Naive B cell (primary cell): Measurements from ENCODE around the gene TTLL8. TPM values are rescaled to one million over a fixed set of nuclear protein-coding genes. Genes with fewer than 3 reads are reported as not detected.
A peak's percentile ranks its signal among the peaks of the same experiment; 100 is the strongest.

ENCODE experiments used
- ATAC-seq, 2 donors: fragments of 150-1000 bp; cut with Tn5 transposase; 2 replicates each; pipeline ENCODE4 v1.10.0; 2021; ENCODE audit warnings: low read depth in 2 of 2, mild to moderate bottlenecking in 2 of 2, moderate library complexity in 2 of 2
- DNase-seq: peaks from one replicate; pipeline ENCODE4 v3.0.0; 2022
- H3K27ac Mint-ChIP-seq, 6 donors: one replicate each; pipeline ENCODE4 v1.8.0; 2020 to 2022; ENCODE audit warnings: mild to moderate bottlenecking in 6 of 6, mixed read lengths in 6 of 6, moderate library complexity in 5 of 6, inconsistent platforms in 2 of 6
- H3K27me3 Mint-ChIP-seq, 3 donors: one replicate each; pipeline ENCODE4 v1.8.0; 2021 to 2022; ENCODE audit warnings: mixed read lengths in 3 of 3, mild to moderate bottlenecking in 1 of 3
- H3K36me3 Mint-ChIP-seq, 2 donors: one replicate each; pipeline ENCODE4 v1.8.0; 2020 to 2022; ENCODE audit warnings: mixed read lengths in 2 of 2, inconsistent platforms in 1 of 2, mild to moderate bottlenecking in 1 of 2
- H3K4me1 Mint-ChIP-seq, 3 donors: one replicate each; pipeline ENCODE4 v1.8.0; 2020 to 2022; ENCODE audit warnings: mixed read lengths in 3 of 3, inconsistent platforms in 1 of 3, mild to moderate bottlenecking in 1 of 3, moderate library complexity in 1 of 3
- H3K4me3 Mint-ChIP-seq, 8 donors: one replicate each; pipeline ENCODE4 v1.8.0; 2020 to 2022; ENCODE audit warnings: mild to moderate bottlenecking in 8 of 8, mixed read lengths in 8 of 8, moderate library complexity in 8 of 8, inconsistent platforms in 2 of 8
- H3K9me3 Mint-ChIP-seq, 7 donors: one replicate each; pipeline ENCODE4 v1.8.0; 2020 to 2022; ENCODE audit warnings: mixed read lengths in 7 of 7, mild to moderate bottlenecking in 5 of 7, inconsistent platforms in 2 of 7, moderate library complexity in 1 of 7
- polyA plus RNA-seq, 6 donors: library from polyadenylated mRNA; unstranded; fragments of 300-500 nt; fragmentation: Illumina TruSeq; gene quantifications; one replicate each; pipeline ENCODE4 v1.2.3, GENCODE V29; 2021; ENCODE audit warnings: low read depth in 6 of 6

TTLL8 gene
- polyA plus RNA-seq, 6 donors from 2014 or later: not detected

GRCh38 chr22:50039669-50040443, 18.2 kb downstream of the TTLL8 start:
- H3K27me3 Mint-ChIP-seq: peaks cover 15 to 42% (median 23%) of the 10 kb centered on the region in 3 donors
- H3K4me3 Mint-ChIP-seq: no peak overlapping the region
- peaks cover 0 to 4% of the 10 kb centered on the region in 2 donors for H3K36me3 Mint-ChIP-seq
- H3K4me1 Mint-ChIP-seq: peaks cover 2 to 9% (median 2%) of the 10 kb centered on the region in 3 donors
- DNase-seq (no peak), ATAC-seq (no peak)
- peaks cover 0 to 18% (median 13%) of the 10 kb centered on the region in 7 donors for H3K9me3 Mint-ChIP-seq
- H3K27ac Mint-ChIP-seq: no peak overlapping the region

- Mint-ChIP-seq H3K36me3 (peaks cover 0 to 4% of the 10 kb centered on the region in 2 donors), H3K27me3 (peaks cover 0 to 43% (median 12%) of the 10 kb centered on the region in 3 donors), H3K27ac (no peak overlapping the region), H3K4me3 (no peak overlapping the region), H3K4me1 (peaks cover 0 to 14% (median 5%) of the 10 kb centered on the region in 3 donors), H3K9me3 (peaks cover 0 to 18% (median 13%) of the 10 kb centered on the region in 7 donors)
- ATAC-seq (peak in 1 of 2 donors; percentile 26), DNase-seq (no peak)
Measured at GRCh38 chr22:50035976-50036724, 21.9 kb downstream of the TTLL8 start.

DNA sequence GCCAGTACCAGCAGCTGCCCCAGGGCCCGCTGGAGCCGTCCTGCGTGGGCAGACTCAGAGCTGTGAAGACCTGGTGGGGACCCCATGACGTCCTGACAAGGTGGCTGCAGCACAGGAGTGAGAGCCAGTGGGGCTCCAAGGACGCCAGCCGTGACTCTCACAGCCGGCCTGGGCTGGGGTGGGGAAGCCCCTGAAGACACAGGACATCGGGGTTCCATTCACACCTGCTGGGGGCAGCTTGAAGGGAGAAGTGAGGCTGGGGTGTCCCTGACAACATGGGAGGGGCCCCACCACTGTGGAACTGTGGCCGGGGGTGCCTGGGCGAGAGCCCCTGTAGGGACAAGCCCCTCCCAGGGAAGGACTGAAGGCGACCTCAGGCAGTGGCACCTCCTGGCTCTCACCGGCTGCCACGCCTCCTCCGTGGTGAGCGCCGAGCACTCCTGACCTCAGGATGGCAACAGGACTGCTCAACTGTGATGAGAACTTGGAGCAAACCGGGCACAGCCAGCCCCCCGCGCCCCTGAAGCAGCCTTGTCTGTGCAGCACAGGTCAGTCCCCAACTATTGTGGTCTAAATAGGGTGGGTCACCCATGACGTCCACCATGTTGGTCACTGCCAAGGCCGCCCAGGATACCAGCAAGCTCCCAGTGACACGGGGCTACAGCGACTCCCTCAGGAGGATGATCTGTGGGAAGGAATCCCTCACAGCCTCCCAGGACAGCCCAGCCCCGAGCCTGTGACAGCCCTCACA, 22.8 kb downstream of the TTLL8 start:
- Mint-ChIP-seq H3K36me3 (peaks cover 0 to 4% of the 10 kb centered on the region in 2 donors), H3K4me3 (no peak overlapping the region), H3K9me3 (peaks cover 0 to 18% (median 13%) of the 10 kb centered on the region in 7 donors), H3K27me3 (peaks cover 0 to 40% (median 12%) of the 10 kb centered on the region in 3 donors), H3K4me1 (peaks cover 0 to 14% (median 5%) of the 10 kb centered on the region in 3 donors), H3K27ac (peak overlapping the region in 3 of 6 donors; percentile 68 to 94 (median 78))
- DNase-seq (no peak), ATAC-seq (peak; percentile 7 to 13)

- Mint-ChIP-seq H3K36me3 (peaks cover 0 to 4% of the 10 kb centered on the region in 2 donors), H3K27ac (peak overlapping the region in 3 of 6 donors; percentile 68 to 94 (median 78)), H3K9me3 (peaks cover 0 to 15% (median 11%) of the 10 kb centered on the region in 7 donors), H3K27me3 (peaks cover 0 to 40% (median 12%) of the 10 kb centered on the region in 3 donors), H3K4me3 (no peak overlapping the region), H3K4me1 (peaks cover 1 to 14% (median 5%) of the 10 kb centered on the region in 3 donors)
- no peak for DNase-seq
- peak in 1 of 2 donors; percentile 10 for ATAC-seq
Measured at GRCh38 chr22:50034126-50035081, 23.7 kb downstream of the TTLL8 start.

DNA sequence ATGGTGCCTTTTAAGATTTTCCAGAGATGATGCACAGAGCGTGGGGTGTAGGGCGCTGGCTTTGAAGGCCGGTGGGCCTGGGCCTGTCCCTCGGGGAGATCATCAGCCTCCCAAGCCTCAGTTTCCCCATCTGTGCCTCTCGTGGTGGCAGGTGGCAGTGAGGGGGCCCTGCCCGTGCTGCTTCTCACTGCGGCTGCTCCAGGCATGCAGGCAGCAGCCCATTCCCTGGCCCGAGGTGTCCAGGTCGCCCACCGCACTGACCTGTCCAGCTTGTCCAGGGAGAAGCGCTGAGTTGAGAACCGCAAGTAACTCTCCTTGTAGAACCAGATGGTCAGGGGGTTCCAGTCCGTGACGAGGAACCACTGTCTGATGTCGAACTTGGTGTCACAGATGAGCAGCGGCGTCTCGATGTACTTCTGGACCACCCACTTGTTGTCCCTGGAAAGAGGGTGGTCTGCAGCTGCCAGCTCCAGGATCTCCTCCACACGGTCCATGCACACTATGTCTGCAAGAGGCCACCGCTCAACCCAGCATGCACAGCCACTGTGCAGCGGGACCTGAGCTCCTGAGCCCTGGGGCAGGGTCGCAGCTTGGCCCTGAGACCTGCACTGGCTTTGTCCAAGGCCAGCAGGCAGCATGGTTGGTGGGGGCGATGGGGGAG, 25.0 kb downstream of the TTLL8 start:
- peaks cover 0 to 40% (median 12%) of the 10 kb centered on the region in 3 donors for H3K27me3 Mint-ChIP-seq
- no peak overlapping the region for H3K4me3 Mint-ChIP-seq
- no peak for ATAC-seq

GRCh38 chr22:50032109-50032871, 25.8 kb downstream of the TTLL8 start:
- peaks cover 3 to 14% (median 5%) of the 10 kb centered on the region in 3 donors for H3K4me1 Mint-ChIP-seq
- ATAC-seq (no peak), DNase-seq (no peak)
- H3K4me3 Mint-ChIP-seq: no peak overlapping the region
- H3K27me3 Mint-ChIP-seq: peaks cover 0 to 38% (median 12%) of the 10 kb centered on the region in 3 donors
- peak overlapping the region in 1 of 6 donors; percentile 67 for H3K27ac Mint-ChIP-seq
- H3K9me3 Mint-ChIP-seq: no peaks in the 10 kb centered on the region
- no peaks in the 10 kb centered on the region for H3K36me3 Mint-ChIP-seq

More for the DNA sequence above, 25.0 kb downstream of the TTLL8 start:
- Mint-ChIP-seq H3K9me3 (peaks cover 0 to 3% (median 0%) of the 10 kb centered on the region in 7 donors), H3K4me1 (peaks cover 3 to 14% (median 5%) of the 10 kb centered on the region in 3 donors), H3K36me3 (no peaks in the 10 kb centered on the region), H3K27ac (no peak overlapping the region)
- no peak for DNase-seq

GRCh38 chr22:50031189-50032091, 26.7 kb downstream of the TTLL8 start:
- no peaks in the 10 kb centered on the region for H3K36me3 Mint-ChIP-seq
- H3K27ac Mint-ChIP-seq: no peak overlapping the region
- H3K9me3 Mint-ChIP-seq: no peaks in the 10 kb centered on the region
- DNase-seq (no peak), ATAC-seq (no peak)
- H3K27me3 Mint-ChIP-seq: peaks cover 0 to 31% (median 12%) of the 10 kb centered on the region in 3 donors
- no peak overlapping the region for H3K4me3 Mint-ChIP-seq
- H3K4me1 Mint-ChIP-seq: peaks cover 3 to 14% (median 5%) of the 10 kb centered on the region in 3 donors

DNA sequence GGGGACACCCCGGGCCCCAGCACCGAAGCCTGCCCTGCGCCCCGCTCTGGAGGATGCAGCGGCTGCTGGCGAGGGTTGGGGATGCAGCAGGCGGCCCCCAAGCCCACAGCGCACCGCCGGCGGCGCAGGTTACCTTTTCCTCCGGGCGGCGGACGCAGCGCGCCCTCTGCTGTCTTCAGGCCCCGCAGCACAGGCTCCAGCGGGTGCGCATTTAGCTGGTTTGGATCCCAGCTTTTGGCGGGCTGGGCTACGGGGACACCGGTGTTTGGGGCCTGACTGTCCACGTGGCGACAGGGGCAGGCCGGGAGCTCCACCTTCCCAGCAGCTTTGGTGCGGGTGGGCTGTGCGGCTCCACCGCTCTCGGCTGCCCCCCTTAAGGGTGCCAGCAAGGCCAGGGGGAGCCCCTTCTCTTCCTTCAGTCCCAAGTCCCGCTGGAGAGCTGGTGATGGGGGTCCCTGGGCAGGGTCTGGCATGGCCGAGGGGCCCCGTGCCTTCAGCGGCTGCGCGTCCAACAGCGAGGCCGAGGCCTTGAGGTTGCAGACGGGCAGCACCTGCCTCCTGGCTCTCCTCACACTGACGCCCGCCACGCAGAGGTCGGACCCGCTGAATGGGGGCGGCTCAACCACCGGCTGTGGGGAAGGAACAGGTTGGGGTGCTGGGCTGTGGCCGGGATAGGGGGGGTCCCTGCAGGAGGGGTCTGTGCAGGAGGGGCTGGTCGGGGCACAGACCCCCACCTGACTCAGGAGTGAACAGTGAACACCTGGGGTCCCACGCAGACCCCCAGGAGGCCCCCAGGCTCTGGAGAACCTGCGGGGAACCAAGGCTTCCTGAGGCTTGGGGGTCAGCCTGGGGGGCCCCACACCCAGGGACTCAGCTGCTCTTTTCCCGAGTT, 27.6 kb downstream of the TTLL8 start:
- Mint-ChIP-seq H3K27ac (peak overlapping the region in 1 of 6 donors; percentile 20), H3K36me3 (no peaks in the 10 kb centered on the region), H3K4me1 (peaks cover 3 to 14% (median 5%) of the 10 kb centered on the region in 3 donors), H3K9me3 (no peaks in the 10 kb centered on the region), H3K4me3 (peak overlapping the region in 3 of 8 donors; percentile 9 to 25 (median 16)), H3K27me3 (peaks cover 0 to 31% (median 12%) of the 10 kb centered on the region in 3 donors)
- peak; percentile 92 to 96 for ATAC-seq
- peak; percentile 82 for DNase-seq

DNA sequence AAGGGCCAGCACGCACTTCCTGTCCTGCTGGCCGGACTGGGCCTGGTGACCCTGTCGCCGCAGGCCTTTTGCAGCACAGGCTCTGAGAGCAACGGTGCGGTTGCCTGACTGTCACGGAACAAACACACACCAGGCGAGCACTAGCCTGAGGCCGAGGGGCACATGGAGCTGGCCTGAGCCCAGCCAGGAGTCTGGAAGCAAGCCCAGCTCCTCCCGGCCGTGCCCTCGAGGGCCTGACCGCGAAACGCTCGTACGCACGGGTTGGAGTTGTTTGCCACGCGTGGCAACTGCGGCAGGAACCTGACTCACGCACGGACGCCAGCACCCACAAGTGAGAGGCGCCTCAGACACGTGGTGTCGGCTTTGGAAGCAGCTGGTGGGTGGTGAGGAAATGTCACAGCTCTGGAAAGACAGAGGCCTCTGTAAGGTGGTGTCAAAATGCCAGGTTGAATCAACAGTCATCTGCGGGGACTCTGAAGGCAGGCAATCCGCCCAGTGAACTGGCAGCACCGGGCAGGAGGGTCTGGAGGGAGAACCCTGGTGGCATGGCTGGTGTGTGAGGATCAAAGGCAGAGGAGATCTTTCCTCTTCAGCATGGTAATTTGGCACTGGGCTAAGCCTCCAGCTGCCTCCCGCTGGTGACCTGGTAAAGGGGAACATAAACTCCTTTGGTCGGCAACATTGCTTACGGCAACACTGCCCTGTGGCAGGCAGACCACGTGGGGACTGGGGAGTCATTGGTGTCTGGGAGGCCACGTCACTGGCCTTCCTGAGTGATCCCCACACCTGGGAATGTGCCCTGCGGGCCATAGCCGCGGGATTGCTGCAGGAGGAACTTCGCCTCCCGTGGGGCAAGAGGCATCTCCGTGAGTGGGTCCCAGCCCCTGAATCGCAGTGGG, 30.2 kb downstream of the TTLL8 start:
- Mint-ChIP-seq H3K4me1 (peaks cover 0 to 3% (median 0%) of the 10 kb centered on the region in 3 donors), H3K9me3 (no peaks in the 10 kb centered on the region), H3K27me3 (peaks cover 0 to 16% (median 0%) of the 10 kb centered on the region in 3 donors), H3K27ac (peak overlapping the region in 1 of 6 donors; percentile 38), H3K4me3 (no peak overlapping the region), H3K36me3 (no peaks in the 10 kb centered on the region)
- DNase-seq: no peak
- ATAC-seq: no peak
